ENCODE data around the gene AADACL4. TPM values are rescaled to one million over a fixed set of nuclear protein-coding genes. Genes with fewer than 3 reads are reported as not detected.
"Not testable (repeated sequence)": the region's sequence is repeated elsewhere in the genome, so short reads cannot be mapped to it uniquely, and the experiment has no call there.

Gene AADACL4
- total RNA-seq, 1 donor from 2014 or later: not detected

DNA sequence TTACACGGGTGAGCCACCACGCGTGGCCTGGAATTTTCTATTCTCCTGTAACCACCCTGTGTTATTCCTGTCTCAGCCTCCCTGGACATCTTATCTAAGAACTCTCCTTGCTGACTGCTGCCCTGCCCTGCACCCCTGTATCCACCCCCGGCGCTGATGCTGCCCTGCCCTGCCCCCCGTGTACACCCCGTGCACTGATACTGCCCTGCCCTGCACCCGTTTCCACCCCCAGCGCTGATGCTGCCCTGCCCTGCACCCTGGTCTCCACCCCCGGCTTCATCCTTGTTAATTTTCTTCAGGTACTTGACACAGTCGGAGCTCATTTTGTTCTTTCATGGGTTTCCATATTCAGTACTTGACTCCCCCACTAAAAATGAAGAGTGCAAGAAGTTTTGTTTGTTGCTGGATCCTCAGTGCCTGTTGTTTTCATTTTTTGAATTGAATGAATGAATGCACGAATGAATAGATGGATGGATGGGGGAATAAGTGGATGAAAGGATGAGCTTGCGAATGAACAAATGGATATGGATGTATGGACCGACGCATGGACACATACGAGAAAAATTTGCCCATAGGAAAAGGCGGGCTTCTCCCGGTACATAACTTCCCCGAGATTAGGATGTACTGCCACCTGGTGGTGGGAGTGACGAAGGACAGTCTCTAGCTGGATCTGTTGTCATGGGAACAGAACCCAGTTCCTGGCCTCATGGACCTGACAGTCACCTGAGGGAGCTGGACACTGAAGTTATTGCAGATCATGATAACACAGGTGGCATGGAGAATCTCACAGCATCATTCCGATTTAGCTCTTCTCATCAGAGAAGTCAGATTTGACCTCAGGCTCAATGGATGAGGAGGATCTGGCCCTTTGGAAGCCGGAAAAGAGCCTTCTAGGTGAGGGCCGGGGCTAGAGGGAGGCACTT, 14.9 kb downstream of the AADACL4 start:
- peaks cover 7% of the 10 kb centered on the region for H3K4me1 Mint-ChIP-seq (ENCODE audit: low read depth)
- H3K27me3 Mint-ChIP-seq (ENCODE audit: insufficient read depth): peaks cover 20% of the 10 kb centered on the region
- no peaks in the 10 kb centered on the region for H3K9me3 Mint-ChIP-seq
- H3K36me3 Mint-ChIP-seq (ENCODE audit: low read depth): no peaks in the 10 kb centered on the region
- H3K27ac Mint-ChIP-seq: no peak overlapping the region
- H3K4me3 Mint-ChIP-seq: peak overlapping the region; percentile 40
- intact Hi-C loops (cut with micrococcal nuclease): loop anchor here (1.0 to 2.0 kb wide), 5 partner anchors 38 to 534 kb away; partner anchors contain the start of gene VPS13D
- DNase-seq (ENCODE audit: low spot score): peak; percentile 51

DNA sequence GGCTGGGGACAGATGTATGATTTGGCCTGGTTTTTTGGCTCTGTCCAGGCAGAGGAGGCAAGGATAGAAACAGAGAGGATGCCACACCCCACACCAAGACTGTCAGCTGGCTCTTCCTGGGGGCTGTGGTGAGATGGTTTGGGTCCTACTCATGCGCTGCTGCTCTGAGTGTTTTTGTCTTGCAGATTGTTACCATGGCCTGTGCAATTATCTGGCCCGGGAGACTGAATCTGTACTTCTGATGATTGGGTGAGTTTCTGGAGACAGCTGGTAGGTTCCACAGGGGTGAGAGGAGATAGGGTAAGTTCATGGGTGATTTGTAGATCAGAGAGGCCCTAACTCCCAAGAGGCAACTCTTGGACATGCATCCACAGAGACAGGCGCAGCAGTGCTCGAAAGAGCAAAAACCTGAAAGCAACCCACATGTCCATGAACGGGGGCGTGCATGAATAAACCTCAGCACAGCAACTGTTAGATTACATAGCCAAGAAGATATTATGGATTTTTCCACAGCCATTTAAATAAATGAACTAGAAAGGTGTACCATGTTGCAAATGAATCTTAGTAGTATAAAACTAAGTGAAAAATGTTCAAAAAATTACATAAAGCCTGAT, 17.8 kb downstream of the AADACL4 start:
- intact Hi-C loops (cut with micrococcal nuclease): no loop called here
- Mint-ChIP-seq H3K27me3 (ENCODE audit: insufficient read depth) (peaks cover 18% of the 10 kb centered on the region), H3K4me1 (ENCODE audit: low read depth) (peaks cover 7% of the 10 kb centered on the region), H3K27ac (no peak overlapping the region), H3K36me3 (ENCODE audit: low read depth) (no peaks in the 10 kb centered on the region), H3K9me3 (no peaks in the 10 kb centered on the region), H3K4me3 (no peak overlapping the region)
- no peak for DNase-seq (ENCODE audit: low spot score)

DNA sequence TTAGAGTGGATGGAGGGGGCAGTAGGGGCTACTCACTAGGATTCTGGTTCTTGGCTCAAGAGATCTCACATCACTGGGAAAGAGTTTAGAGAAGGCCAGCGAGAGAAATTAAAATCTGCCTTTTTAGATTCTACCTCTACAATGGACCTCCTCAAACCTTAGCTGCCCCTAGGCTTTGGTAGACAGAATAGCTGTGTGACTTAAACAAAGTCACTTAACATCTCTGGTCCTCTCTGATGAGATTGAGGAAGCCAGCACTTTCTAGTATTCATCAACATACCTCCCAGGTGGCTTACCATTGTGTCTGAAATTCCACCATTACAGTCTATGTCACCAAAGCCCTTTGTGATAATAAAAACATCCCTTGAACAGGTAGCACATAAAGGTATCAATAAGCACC, 18.7 kb downstream of the AADACL4 start:
- DNase-seq (ENCODE audit: low spot score): no peak
- no peak overlapping the region for H3K4me3 Mint-ChIP-seq
- peaks cover 16% of the 10 kb centered on the region for H3K27me3 Mint-ChIP-seq (ENCODE audit: insufficient read depth)
- H3K27ac Mint-ChIP-seq: no peak overlapping the region
- intact Hi-C loops (cut with micrococcal nuclease): no loop called here
- no peaks in the 10 kb centered on the region for H3K9me3 Mint-ChIP-seq
- H3K36me3 Mint-ChIP-seq (ENCODE audit: low read depth): no peaks in the 10 kb centered on the region
- H3K4me1 Mint-ChIP-seq (ENCODE audit: low read depth): peaks cover 7% of the 10 kb centered on the region

DNA sequence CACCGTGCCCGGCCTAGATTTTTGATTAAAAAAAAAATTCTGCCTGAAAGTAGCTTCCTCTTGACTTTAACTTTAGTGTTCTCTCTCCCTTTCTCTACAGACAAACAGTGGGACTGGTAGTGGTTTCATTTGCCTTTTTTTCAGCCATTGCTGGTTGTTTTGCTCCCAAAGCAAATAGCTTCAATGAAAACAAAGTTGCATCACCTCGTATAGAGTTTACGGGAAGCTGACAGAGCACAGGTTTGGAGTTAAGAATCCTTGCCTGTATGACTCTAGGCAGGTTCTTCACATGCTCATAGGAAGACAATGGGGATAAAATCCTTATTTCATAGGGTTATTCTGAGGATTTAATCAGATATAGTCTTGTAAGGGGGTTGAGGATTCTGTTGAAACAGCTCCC, 21.6 kb downstream of the AADACL4 start:
- Mint-ChIP-seq H3K27me3 (ENCODE audit: insufficient read depth) (peaks cover 7% of the 10 kb centered on the region), H3K36me3 (ENCODE audit: low read depth) (no peaks in the 10 kb centered on the region), H3K4me1 (ENCODE audit: low read depth) (no peaks in the 10 kb centered on the region), H3K4me3 (no peak overlapping the region), H3K27ac (no peak overlapping the region), H3K9me3 (peaks cover 7% of the 10 kb centered on the region)
- no peak for DNase-seq (ENCODE audit: low spot score)
- intact Hi-C loops (cut with micrococcal nuclease): no loop called here

DNA sequence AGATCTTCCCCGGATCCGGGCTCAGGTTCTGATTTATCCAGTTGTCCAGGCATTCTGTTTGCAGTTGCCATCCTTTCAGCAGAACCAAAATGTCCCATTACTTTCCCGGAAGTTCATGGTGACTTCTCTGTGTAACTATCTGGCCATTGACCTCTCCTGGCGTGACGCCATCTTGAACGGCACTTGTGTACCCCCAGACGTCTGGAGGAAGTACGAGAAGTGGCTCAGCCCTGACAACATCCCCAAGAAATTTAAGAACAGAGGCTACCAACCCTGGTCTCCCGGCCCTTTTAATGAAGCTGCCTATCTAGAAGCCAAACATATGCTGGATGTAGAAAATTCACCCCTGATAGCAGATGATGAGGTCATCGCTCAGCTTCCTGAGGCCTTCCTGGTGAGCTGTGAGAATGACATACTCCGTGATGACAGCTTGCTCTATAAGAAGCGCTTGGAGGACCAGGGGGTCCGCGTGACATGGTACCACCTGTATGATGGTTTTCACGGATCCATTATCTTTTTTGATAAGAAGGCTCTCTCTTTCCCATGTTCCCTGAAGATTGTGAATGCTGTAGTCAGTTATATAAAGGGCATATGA, 22.4 kb downstream of the AADACL4 start:
- Mint-ChIP-seq H3K27ac (no peak overlapping the region), H3K27me3 (ENCODE audit: insufficient read depth) (peaks cover 7% of the 10 kb centered on the region), H3K4me1 (ENCODE audit: low read depth) (no peaks in the 10 kb centered on the region), H3K4me3 (no peak overlapping the region), H3K9me3 (peaks cover 7% of the 10 kb centered on the region), H3K36me3 (ENCODE audit: low read depth) (no peaks in the 10 kb centered on the region)
- DNase-seq (ENCODE audit: low spot score): no peak
- intact Hi-C loops (cut with micrococcal nuclease): no loop called here

DNA sequence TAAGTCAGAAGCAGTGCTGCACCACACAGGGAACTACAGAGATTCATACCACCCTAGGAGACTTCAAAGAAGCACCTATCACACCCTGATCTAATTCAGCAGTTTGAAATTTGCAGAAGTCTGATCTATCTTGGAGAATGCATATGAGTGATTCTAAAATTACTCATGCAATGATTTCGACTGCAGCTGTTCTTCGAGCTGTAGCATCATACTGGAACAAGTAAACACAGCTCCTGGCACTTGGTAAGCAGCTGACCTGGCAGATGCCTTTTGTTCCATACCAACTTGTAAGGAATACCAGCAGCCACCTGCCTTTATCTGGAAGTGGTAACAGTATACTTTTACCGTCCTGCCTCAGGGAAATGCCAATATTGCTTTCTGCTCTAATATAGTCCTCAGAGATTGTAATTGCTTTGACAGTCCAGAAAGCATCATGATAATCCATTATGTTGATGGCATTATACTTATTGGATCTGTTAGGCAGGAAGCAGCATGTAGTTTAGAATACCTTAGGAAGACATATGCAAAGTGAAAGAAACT, 25.7 kb downstream of the AADACL4 start:
- Mint-ChIP-seq H3K4me1 (ENCODE audit: low read depth) (no peaks in the 10 kb centered on the region), H3K4me3 (no peak overlapping the region), H3K36me3 (ENCODE audit: low read depth) (no peaks in the 10 kb centered on the region), H3K9me3 (peaks cover 7% of the 10 kb centered on the region), H3K27ac (no peak overlapping the region), H3K27me3 (ENCODE audit: insufficient read depth) (peaks cover 19% of the 10 kb centered on the region)
- intact Hi-C loops (cut with micrococcal nuclease): no loop called here
- no peak for DNase-seq (ENCODE audit: low spot score)

DNA sequence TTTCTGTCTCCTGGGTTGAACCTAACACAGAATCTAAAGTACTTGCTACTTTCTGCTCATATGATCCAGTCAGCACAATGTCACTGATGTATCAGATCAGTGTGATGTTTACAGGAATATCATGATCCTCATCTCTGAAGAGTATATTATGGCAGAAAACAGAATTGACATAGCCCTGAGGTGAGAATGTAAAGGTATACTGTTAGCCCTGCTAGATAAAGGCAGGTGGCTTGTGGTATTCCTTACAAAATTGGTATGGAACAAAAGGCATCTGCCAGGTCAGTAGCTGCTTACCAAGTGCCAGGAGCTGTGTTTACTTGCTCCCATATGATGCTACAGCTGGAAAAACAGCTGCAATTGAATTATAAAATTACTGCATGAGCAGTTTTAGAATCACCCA, 30.5 kb downstream of the AADACL4 start:
- no peak for DNase-seq (ENCODE audit: low spot score)
- Mint-ChIP-seq H3K9me3 (no peaks in the 10 kb centered on the region), H3K4me1 (ENCODE audit: low read depth) (no peaks in the 10 kb centered on the region), H3K4me3 (no peak overlapping the region), H3K27me3 (ENCODE audit: insufficient read depth) (peaks cover 23% of the 10 kb centered on the region), H3K36me3 (ENCODE audit: low read depth) (no peaks in the 10 kb centered on the region), H3K27ac (no peak overlapping the region)
- intact Hi-C loops (cut with micrococcal nuclease): no loop called here

DNA sequence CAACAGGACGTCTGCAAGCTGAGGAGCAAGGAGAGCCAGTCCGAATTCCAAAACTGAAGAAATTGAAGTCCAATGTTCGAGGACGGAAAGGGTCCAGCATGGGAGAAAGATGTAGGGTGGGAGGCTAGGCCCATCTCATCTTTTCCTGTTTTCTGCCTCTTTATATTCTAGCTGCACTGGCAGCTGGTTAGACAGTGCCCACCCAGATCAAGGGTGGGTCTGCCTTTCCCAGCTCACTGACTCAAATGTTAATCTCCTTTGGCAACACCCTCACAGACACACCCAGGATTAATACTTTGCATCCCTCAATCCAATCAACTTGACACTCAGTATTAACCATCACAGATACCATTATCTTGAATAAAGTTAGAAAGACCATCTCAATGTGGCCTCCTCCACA, 32.2 kb downstream of the AADACL4 start:
- intact Hi-C loops (cut with micrococcal nuclease); H3K4me1 Mint-ChIP-seq (ENCODE audit: low read depth); H3K36me3 Mint-ChIP-seq (ENCODE audit: low read depth); H3K4me3 Mint-ChIP-seq; H3K27ac Mint-ChIP-seq; DNase-seq (ENCODE audit: low spot score); H3K9me3 Mint-ChIP-seq: not testable (repeated sequence)
- peaks cover 23% of the 10 kb centered on the region for H3K27me3 Mint-ChIP-seq (ENCODE audit: insufficient read depth)

DNA sequence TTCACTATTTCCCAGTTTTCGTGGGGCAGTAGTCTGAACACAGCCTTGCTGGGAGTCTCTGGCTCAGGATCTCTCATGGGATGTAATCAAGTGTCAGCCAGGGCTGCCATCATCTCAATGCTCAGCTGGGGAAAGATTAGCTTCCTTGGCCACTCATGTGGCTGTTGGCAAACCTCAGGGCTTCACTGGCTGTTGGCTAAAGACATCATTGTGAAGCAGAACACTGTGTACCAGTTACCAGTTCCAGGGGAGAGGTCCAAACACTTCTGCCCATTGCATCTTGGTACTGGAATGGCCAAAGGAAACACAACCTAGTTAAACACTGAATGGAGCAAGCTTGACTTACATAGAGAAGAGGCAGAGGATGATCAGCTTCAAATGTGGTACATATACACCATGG, 33.7 kb downstream of the AADACL4 start:
- H3K27me3 Mint-ChIP-seq (ENCODE audit: insufficient read depth): peaks cover 11% of the 10 kb centered on the region
- DNase-seq (ENCODE audit: low spot score): no peak
- no peaks in the 10 kb centered on the region for H3K36me3 Mint-ChIP-seq (ENCODE audit: low read depth)
- H3K4me3 Mint-ChIP-seq: no peak overlapping the region
- H3K9me3 Mint-ChIP-seq: peaks cover 6% of the 10 kb centered on the region
- H3K27ac Mint-ChIP-seq: no peak overlapping the region
- intact Hi-C loops (cut with micrococcal nuclease): no loop called here
- no peaks in the 10 kb centered on the region for H3K4me1 Mint-ChIP-seq (ENCODE audit: low read depth)

DNA sequence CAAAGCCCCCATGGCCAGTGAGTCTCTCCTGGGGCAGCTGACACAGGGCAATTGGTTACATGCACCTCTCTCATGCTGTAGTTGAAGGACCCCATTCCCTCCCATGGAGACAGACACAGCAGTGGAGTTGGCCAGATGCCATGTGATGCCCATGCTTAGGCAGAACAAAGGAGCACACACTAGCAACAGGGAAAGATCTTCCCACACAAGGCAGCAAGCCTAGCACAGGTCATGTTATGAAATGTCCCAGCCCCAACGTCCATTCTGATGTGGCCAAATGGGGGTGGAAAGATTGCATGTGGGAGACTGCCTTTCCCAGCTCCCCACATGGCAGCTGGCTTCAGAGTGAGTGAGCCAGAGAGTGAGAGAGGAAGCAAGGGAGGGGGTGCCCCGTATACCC, 34.5 kb downstream of the AADACL4 start:
- Mint-ChIP-seq H3K27ac (no peak overlapping the region), H3K9me3 (peaks cover 6% of the 10 kb centered on the region), H3K4me3 (no peak overlapping the region), H3K27me3 (ENCODE audit: insufficient read depth) (peaks cover 9% of the 10 kb centered on the region), H3K36me3 (ENCODE audit: low read depth) (no peaks in the 10 kb centered on the region), H3K4me1 (ENCODE audit: low read depth) (no peaks in the 10 kb centered on the region)
- intact Hi-C loops (cut with micrococcal nuclease): no loop called here
- no peak for DNase-seq (ENCODE audit: low spot score)

DNA sequence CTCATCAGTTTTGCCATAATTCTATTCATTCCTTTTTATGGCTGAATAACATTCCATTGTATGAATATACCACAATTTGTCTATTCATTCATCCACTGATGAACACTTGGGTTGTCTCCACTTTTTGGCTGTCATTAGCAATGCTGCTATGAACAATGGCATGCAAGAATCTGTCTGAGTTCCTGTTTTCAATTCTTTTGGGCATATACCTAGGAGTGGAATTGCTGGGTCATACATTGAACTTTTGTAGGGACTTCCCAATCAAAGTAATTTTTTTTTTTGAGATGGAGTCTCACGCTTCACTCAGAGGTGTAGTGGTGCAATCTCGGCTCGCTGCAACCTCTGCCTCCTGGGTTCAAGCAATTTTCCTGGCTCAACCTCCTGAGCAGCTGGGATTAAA, 34.9 kb downstream of the AADACL4 start:
- no peaks in the 10 kb centered on the region for H3K4me1 Mint-ChIP-seq (ENCODE audit: low read depth)
- no peak for DNase-seq (ENCODE audit: low spot score)
- H3K27ac Mint-ChIP-seq: no peak overlapping the region
- H3K36me3 Mint-ChIP-seq (ENCODE audit: low read depth): no peaks in the 10 kb centered on the region
- intact Hi-C loops (cut with micrococcal nuclease): no loop called here
- no peak overlapping the region for H3K4me3 Mint-ChIP-seq
- peaks cover 7% of the 10 kb centered on the region for H3K27me3 Mint-ChIP-seq (ENCODE audit: insufficient read depth)
- peaks cover 6% of the 10 kb centered on the region for H3K9me3 Mint-ChIP-seq

DNA sequence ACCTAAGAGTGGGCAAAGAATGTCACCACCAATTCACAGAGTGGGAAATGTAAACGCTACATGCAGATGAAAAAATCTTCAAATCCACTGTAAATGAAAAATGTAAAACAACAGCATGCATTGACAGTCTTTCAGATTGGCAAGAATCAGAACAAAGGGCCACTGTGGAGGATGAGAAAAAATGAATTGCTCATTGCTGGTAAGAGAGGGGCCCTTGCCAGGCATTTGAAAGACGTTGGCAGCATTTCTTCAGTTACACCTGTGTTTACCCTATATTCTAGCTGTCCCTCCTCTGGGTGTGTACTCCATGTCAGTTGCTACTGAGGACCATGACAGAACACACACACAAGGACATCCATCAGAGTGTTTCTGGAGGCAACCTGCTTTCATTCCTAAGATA, 46.3 kb downstream of the AADACL4 start:
- Mint-ChIP-seq H3K36me3 (ENCODE audit: low read depth) (no peaks in the 10 kb centered on the region), H3K27me3 (ENCODE audit: insufficient read depth) (peaks cover 16% of the 10 kb centered on the region), H3K4me1 (ENCODE audit: low read depth) (no peaks in the 10 kb centered on the region), H3K27ac (no peak overlapping the region), H3K9me3 (no peaks in the 10 kb centered on the region), H3K4me3 (no peak overlapping the region)
- intact Hi-C loops (cut with micrococcal nuclease): no loop called here
- DNase-seq (ENCODE audit: low spot score): no peak
